Esophagus muscularis mucosa (tissue), 4 donors: ENCODE data around the gene CEP164. TPM values are rescaled to one million over a fixed set of nuclear protein-coding genes. Genes with fewer than 3 reads are reported as not detected.

Experiments used
- DNase-seq: peaks from one replicate; pipeline ENCODE4 v3.0.0-alpha.2; 2017; ENCODE audit errors: extremely low spot score
- H3K27ac ChIP-seq, 4 donors: fragments of 200-600 bp; sonication (generic); replicated peaks in 1 of 4; 1 replicate in 3 of 4; 2 replicates in 1 of 4; pipeline ENCODE4 v1.5.1; 2016 to 2019; ENCODE audit warnings: mild to moderate bottlenecking in 1 of 4
- H3K27me3 ChIP-seq, 4 donors: fragments of 200-600 bp; sonication (generic); one replicate each; pipeline versions ENCODE4 v1.5.1 to v1.6.0; 2016 to 2019
- H3K36me3 ChIP-seq, 4 donors: fragments of 200-600 bp; sonication (generic); one replicate each; pipeline ENCODE4 v1.5.1; 2016 to 2019
- H3K4me1 ChIP-seq, 4 donors: fragments of 200-600 bp; sonication (generic); one replicate each; pipeline ENCODE4 v1.5.1; 2016 to 2019
- H3K4me3 ChIP-seq, 4 donors: fragments of 200-600 bp; sonication (generic); 1 replicate in 2 of 4; 2 replicates in 2 of 4; pipeline ENCODE4 v1.5.1; 2016 to 2019; ENCODE audit warnings: mild to moderate bottlenecking in 4 of 4, moderate library complexity in 1 of 4
- H3K9me3 ChIP-seq, 4 donors: fragments of 200-600 bp; sonication (generic); 1 replicate in 3 of 4; 2 replicates in 1 of 4; pipeline ENCODE4 v1.5.1; 2016 to 2019
- CTCF ChIP-seq, 3 experiments: fragments of 200-600 bp in 2 of 3; fragments of 450-650 bp in 1 of 3; sonication (generic) in 2 of 3; IDR thresholded peaks; one replicate each; pipeline ENCODE4 v1.5.1; 2017 to 2019; ENCODE audit warnings: antibody characterized with exemption in 3 of 3, mild to moderate bottlenecking in 2 of 3, moderate library complexity in 1 of 3
- EP300 ChIP-seq: sonication (generic); formaldehyde crosslinking; IDR thresholded peaks from one replicate; pipeline ENCODE4 v1.6.1; 2017; ENCODE audit warnings: antibody characterized with exemption
- POLR2A ChIP-seq: fragments of 450-650 bp; IDR thresholded peaks from one replicate; pipeline ENCODE4 v1.6.1; 2017; ENCODE audit warnings: antibody characterized with exemption, moderate library complexity, mild to moderate bottlenecking, low read depth
- POLR2AphosphoS5 ChIP-seq, 2 donors: sonication (generic); formaldehyde crosslinking; IDR thresholded peaks; one replicate each; pipeline ENCODE4 v1.6.1; 2017; ENCODE audit warnings: antibody characterized with exemption in 2 of 2
- whole genome bisulfite sequencing: methylation state at CpG from one replicate; pipeline ENCODE4 v1.1.5; 2018; 5-methylcytosine and 5-hydroxymethylcytosine counted together
- intact Hi-C: fragments of 100-400 bp; cut with DNase I; formaldehyde crosslinking; loops from one replicate; pipeline ENCODE4 v1.15.1; 2023
- total RNA-seq, 4 donors: library from RNA; depleted of rRNA; stranded (reverse); fragments of >200 nt; gene quantifications; one replicate each; pipeline versions ENCODE4 v1.1.0 to v1.2.1, GENCODE V29; 2016

The CEP164 gene
- total RNA-seq, 4 donors from 2014 or later: 16.4 to 21.2 (median 18.7) TPM

GRCh38 chr11:117431436-117431835 lies 103.8 kb downstream of the CEP164 start:
- no peaks in the 10 kb centered on the region for H3K9me3 ChIP-seq
- WGBS: 96% methylated on average over 7 of the region's 7 CpGs
- no peak for DNase-seq

GRCh38 chr11:117433717-117434116 lies 106.1 kb downstream of the CEP164 start:
- Histone ChIP-seq H3K27ac (no peak overlapping the region), H3K4me1 (no peaks in the 10 kb centered on the region), H3K9me3 (no peaks in the 10 kb centered on the region), H3K4me3 (no peak overlapping the region), H3K36me3 (peaks cover 0 to 27% (median 5%) of the 10 kb centered on the region in 4 donors), H3K27me3 (peaks cover 0 to 17% (median 0%) of the 10 kb centered on the region in 4 donors)
- DNase-seq: no peak
- intact Hi-C loops: no loop called here
- no peak for TF ChIP-seq EP300
- no peak for TF ChIP-seq POLR2A
- no peak for TF ChIP-seq CTCF (IDR thresholded peaks at IDR 0.05)

More at GRCh38 chr11:117431436-117431835, 103.8 kb downstream of the CEP164 start:
- Histone ChIP-seq H3K27ac (no peak overlapping the region), H3K36me3 (peaks cover 0 to 27% (median 5%) of the 10 kb centered on the region in 4 donors), H3K27me3 (peaks cover 0 to 4% (median 0%) of the 10 kb centered on the region in 4 donors), H3K4me1 (peaks cover 0 to 2% (median 2%) of the 10 kb centered on the region in 4 donors), H3K4me3 (no peak overlapping the region)
- intact Hi-C loops: no loop called here
- no peak for TF ChIP-seq EP300
- no peak for TF ChIP-seq CTCF (IDR thresholded peaks at IDR 0.05)
- TF ChIP-seq POLR2AphosphoS5 (IDR thresholded peaks at IDR 0.05): no peak
- TF ChIP-seq POLR2A: no peak

- H3K4me3 ChIP-seq: no peak overlapping the region
- H3K27ac ChIP-seq: no peak overlapping the region
- no peaks in the 10 kb centered on the region for H3K9me3 ChIP-seq
- peaks cover 0 to 27% (median 5%) of the 10 kb centered on the region in 4 donors for H3K36me3 ChIP-seq
- WGBS: 100% methylated on average over 1 of the region's 1 CpG
- no peak for DNase-seq
- H3K4me1 ChIP-seq: no peaks in the 10 kb centered on the region
- TF ChIP-seq CTCF (IDR thresholded peaks at IDR 0.05) (no peak), POLR2A (no peak), POLR2AphosphoS5 (IDR thresholded peaks at IDR 0.05) (no peak), EP300 (no peak)
- peaks cover 0 to 17% (median 0%) of the 10 kb centered on the region in 4 donors for H3K27me3 ChIP-seq
- intact Hi-C loops: no loop called here
Measured at GRCh38 chr11:117434481-117434880, 106.8 kb downstream of the CEP164 start.

GRCh38 chr11:117435326-117435725 lies 107.7 kb downstream of the CEP164 start:
- DNase-seq: no peak
- Histone ChIP-seq H3K36me3 (peaks cover 0 to 23% (median 5%) of the 10 kb centered on the region in 4 donors), H3K27ac (no peak overlapping the region), H3K9me3 (no peaks in the 10 kb centered on the region), H3K4me3 (no peak overlapping the region), H3K4me1 (no peaks in the 10 kb centered on the region), H3K27me3 (peaks cover 0 to 17% (median 0%) of the 10 kb centered on the region in 4 donors)
- whole genome bisulfite sequencing: 81% methylated on average over 6 of the region's 6 CpGs
- TF ChIP-seq POLR2AphosphoS5 (IDR thresholded peaks at IDR 0.05) (no peak), EP300 (no peak), POLR2A (no peak), CTCF (IDR thresholded peaks at IDR 0.05) (no peak)
- intact Hi-C loops: no loop called here
